ENCODE data around the gene UGT2A1. TPM values are rescaled to one million over a fixed set of nuclear protein-coding genes. Genes with fewer than 3 reads are reported as not detected.

The UGT2A1 gene
- total RNA-seq (2022; extraction: Qiagen RNA extraction): not detected in 5 replicates

DNA sequence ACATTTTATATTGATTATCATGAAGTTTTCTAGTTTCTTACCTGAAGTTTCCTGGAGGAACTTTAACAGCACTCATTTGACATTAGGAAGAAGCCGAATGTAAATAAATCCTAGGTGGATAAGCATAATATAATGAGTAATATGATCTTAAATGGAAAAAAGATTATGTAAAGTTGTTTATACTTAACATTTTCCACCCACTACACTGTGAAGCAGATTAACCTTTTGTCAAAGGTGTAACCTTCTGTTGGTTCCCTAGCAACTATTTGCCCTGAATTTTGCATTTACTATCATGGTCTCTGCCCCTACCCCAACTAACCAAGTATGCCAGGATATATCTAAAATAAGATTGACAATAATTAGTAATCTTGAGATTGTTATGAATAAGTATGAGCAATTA lies at the start of gene UGT2A1:
UGT2A1 (minus strand) TSS at position 101 of the 400 bp plus-strand sequence. CDS start 5,603 bp downstream, outside the sequence.

GRCh38 chr4:69639542-69639941 lies 13.5 kb downstream of the UGT2A1 start, which contains the start of gene UGT2A2:
UGT2A2 (minus strand) TSS chr4:69639642; CDS start chr4:69639640, 2 bp downstream.

Other genes starting within 250 kb of the UGT2A1 start
- not detected in 5 replicates for gene UGT2B4, start 157.3 kb downstream of the UGT2A1 start, total RNA-seq (2022; extraction: Qiagen RNA extraction)
- not detected in 5 replicates for gene UGT2A2, start 13.6 kb downstream of the UGT2A1 start, total RNA-seq (2022; extraction: Qiagen RNA extraction)
- 0.02 to 0.07 TPM (median 0.03 TPM) in 4 of 5 replicates, not detected in the other for gene SULT1B1, start 107.4 kb upstream of the UGT2A1 start, total RNA-seq (2022; extraction: Qiagen RNA extraction)
- gene SULT1E1, start 206.9 kb upstream of the UGT2A1 start, total RNA-seq (2022; extraction: Qiagen RNA extraction): not detected in 5 replicates

All from A549 treated with dexamethasone at 1 μM for 4 hours (cell line).